ENCODE data around the gene PBX1. TPM values are rescaled to one million over a fixed set of nuclear protein-coding genes. Genes with fewer than 3 reads are reported as not detected.

PBX1 gene
- total and polyA plus RNA-seq, 2 experiments from 2014 or later, result 40.0 to 104 TPM

DNA sequence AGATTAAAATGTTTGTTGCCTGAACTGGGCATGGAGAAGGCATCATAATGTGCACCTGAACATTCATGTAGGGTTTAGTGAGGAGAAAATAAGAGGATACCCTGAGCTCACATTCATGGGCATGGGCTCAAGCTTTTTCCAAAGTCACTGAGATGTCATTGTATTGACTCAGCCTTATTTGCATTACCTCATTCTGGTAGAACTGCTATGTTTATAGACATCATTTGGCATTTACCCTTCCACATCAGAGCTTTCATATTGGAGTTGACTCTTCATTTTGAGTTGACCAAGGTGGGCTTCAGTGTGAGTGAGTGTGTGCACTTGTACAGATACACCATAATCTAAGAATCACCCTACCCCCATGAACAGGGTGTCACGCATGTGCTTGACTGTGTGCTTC is 143.2 kb downstream of the PBX1 start:
- Mint-ChIP-seq H3K27me3 (ENCODE audit: insufficient read depth, low read depth, poor library complexity) (peaks cover 3% of the 10 kb centered on the region), H3K27ac (no peak overlapping the region; the same call in 1 of the 2 replicates), H3K36me3 (ENCODE audit: low read depth) (no peaks in the 10 kb centered on the region), H3K9me3 (no peaks in the 10 kb centered on the region), H3K4me3 (no peak overlapping the region), H3K4me1 (peaks cover 78% of the 10 kb centered on the region)
- Histone ChIP-seq H3K4me2 (no peak overlapping the region), H3K36me3 (ENCODE audit: insufficient read depth) (no peaks in the 10 kb centered on the region), H3K27ac (ENCODE audit: low read depth) (no peak overlapping the region), H3K27me3 (ENCODE audit: insufficient read depth) (no peaks in the 10 kb centered on the region), H3K4me1 (ENCODE audit: insufficient read depth) (peaks cover 50% of the 10 kb centered on the region), H3K9me2 (ENCODE audit: insufficient read depth) (no peaks in the 10 kb centered on the region; the same call in 1 of the 2 replicates), H3K4me3 (no peak overlapping the region), H3K79me2 (replicated peaks; ENCODE audit: insufficient read depth) (peaks cover 99% of the 10 kb centered on the region), H4K20me1 (replicated peaks; ENCODE audit: insufficient read depth) (peaks cover 13% of the 10 kb centered on the region; the same call in 1 of the 2 replicates), H3F3A (replicated peaks; ENCODE audit: low read depth) (no peaks in the 10 kb centered on the region), H2AFZ (no peak overlapping the region)
- no peak for ATAC-seq
- DNase-seq (ENCODE audit: low spot score), result no peak
- TF ChIP-seq, protein P1, sequence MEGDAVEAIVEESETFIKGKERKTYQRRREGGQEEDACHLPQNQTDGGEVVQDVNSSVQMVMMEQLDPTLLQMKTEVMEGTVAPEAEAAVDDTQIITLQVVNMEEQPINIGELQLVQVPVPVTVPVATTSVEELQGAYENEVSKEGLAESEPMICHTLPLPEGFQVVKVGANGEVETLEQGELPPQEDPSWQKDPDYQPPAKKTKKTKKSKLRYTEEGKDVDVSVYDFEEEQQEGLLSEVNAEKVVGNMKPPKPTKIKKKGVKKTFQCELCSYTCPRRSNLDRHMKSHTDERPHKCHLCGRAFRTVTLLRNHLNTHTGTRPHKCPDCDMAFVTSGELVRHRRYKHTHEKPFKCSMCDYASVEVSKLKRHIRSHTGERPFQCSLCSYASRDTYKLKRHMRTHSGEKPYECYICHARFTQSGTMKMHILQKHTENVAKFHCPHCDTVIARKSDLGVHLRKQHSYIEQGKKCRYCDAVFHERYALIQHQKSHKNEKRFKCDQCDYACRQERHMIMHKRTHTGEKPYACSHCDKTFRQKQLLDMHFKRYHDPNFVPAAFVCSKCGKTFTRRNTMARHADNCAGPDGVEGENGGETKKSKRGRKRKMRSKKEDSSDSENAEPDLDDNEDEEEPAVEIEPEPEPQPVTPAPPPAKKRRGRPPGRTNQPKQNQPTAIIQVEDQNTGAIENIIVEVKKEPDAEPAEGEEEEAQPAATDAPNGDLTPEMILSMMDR (conservative IDR thresholded peaks at IDR 0.05; ENCODE audit: low read depth in 2 of 2), result no peak
- no peak for TF ChIP-seq CREB1 (CRISPR knock-in tag; IDR thresholded peaks at IDR 0.05; ENCODE audit: low read depth)
- TF ChIP-seq ZNF114 (CRISPR knock-in tag; IDR thresholded peaks at IDR 0.05), result no peak
- TF ChIP-seq, protein P2, sequence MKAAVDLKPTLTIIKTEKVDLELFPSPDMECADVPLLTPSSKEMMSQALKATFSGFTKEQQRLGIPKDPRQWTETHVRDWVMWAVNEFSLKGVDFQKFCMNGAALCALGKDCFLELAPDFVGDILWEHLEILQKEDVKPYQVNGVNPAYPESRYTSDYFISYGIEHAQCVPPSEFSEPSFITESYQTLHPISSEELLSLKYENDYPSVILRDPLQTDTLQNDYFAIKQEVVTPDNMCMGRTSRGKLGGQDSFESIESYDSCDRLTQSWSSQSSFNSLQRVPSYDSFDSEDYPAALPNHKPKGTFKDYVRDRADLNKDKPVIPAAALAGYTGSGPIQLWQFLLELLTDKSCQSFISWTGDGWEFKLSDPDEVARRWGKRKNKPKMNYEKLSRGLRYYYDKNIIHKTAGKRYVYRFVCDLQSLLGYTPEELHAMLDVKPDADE (IDR thresholded peaks at IDR 0.05), result no peak
- no peak for TF ChIP-seq ZNF331 (CRISPR knock-in tag; IDR thresholded peaks at IDR 0.05; ENCODE audit: low read depth)
- no peak for TF ChIP-seq EZH2phosphoT487 (IDR thresholded peaks at IDR 0.05; ENCODE audit: unreplicated experiment)
- no peak for TF ChIP-seq JUNB (IDR thresholded peaks at IDR 0.05; ENCODE audit: unreplicated experiment)
- TF ChIP-seq, protein P3, sequence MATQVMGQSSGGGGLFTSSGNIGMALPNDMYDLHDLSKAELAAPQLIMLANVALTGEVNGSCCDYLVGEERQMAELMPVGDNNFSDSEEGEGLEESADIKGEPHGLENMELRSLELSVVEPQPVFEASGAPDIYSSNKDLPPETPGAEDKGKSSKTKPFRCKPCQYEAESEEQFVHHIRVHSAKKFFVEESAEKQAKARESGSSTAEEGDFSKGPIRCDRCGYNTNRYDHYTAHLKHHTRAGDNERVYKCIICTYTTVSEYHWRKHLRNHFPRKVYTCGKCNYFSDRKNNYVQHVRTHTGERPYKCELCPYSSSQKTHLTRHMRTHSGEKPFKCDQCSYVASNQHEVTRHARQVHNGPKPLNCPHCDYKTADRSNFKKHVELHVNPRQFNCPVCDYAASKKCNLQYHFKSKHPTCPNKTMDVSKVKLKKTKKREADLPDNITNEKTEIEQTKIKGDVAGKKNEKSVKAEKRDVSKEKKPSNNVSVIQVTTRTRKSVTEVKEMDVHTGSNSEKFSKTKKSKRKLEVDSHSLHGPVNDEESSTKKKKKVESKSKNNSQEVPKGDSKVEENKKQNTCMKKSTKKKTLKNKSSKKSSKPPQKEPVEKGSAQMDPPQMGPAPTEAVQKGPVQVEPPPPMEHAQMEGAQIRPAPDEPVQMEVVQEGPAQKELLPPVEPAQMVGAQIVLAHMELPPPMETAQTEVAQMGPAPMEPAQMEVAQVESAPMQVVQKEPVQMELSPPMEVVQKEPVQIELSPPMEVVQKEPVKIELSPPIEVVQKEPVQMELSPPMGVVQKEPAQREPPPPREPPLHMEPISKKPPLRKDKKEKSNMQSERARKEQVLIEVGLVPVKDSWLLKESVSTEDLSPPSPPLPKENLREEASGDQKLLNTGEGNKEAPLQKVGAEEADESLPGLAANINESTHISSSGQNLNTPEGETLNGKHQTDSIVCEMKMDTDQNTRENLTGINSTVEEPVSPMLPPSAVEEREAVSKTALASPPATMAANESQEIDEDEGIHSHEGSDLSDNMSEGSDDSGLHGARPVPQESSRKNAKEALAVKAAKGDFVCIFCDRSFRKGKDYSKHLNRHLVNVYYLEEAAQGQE (IDR thresholded peaks at IDR 0.05; ENCODE audit: unreplicated experiment), result no peak
- TF ChIP-seq NANOG (IDR thresholded peaks at IDR 0.05; ENCODE audit: borderline replicate concordance), result no peak
- no peak for TF ChIP-seq STAT1 (IDR thresholded peaks at IDR 0.05; ENCODE audit: unreplicated experiment)

Data from GM23338 (cell line).